ENCODE results near the gene SNTG2.

DNA sequence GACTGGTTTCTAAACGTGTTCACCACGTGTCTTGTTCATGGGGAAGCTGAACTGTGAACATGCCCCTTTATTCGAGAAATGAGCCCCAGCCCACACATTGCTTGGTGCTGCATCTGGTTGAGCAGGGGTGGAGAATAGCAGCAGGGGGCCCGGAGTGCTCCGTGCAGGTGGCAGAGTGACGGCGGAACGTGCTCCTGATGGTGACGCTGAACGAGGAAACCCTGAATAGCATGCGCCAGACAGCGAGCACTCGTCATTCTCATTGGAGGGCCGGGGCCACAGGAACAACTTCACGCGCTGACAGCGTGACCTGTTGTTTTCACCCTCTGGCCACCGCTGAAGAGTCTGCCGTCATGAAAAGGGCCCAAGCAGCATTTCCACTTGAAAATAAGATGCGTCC is 336.8 kb downstream of the SNTG2 start:
- TF ChIP-seq EZH2 (IDR thresholded peaks at IDR 0.05; ENCODE audit: insufficient read depth, low read length): no peak
- TF ChIP-seq, protein P1, sequence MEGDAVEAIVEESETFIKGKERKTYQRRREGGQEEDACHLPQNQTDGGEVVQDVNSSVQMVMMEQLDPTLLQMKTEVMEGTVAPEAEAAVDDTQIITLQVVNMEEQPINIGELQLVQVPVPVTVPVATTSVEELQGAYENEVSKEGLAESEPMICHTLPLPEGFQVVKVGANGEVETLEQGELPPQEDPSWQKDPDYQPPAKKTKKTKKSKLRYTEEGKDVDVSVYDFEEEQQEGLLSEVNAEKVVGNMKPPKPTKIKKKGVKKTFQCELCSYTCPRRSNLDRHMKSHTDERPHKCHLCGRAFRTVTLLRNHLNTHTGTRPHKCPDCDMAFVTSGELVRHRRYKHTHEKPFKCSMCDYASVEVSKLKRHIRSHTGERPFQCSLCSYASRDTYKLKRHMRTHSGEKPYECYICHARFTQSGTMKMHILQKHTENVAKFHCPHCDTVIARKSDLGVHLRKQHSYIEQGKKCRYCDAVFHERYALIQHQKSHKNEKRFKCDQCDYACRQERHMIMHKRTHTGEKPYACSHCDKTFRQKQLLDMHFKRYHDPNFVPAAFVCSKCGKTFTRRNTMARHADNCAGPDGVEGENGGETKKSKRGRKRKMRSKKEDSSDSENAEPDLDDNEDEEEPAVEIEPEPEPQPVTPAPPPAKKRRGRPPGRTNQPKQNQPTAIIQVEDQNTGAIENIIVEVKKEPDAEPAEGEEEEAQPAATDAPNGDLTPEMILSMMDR (IDR thresholded peaks at IDR 0.05; ENCODE audit: insufficient read depth, low read depth, low read length): no peak
